AG04449 (cell line): ENCODE data around the gene LRRTM4.

ENCODE experiments used
- CTCF ChIA-PET: fragments of 350-600 bp; formaldehyde crosslinking; extraction: SDS; loops from one replicate; lab custom pipeline; 2021; ENCODE audit warnings: antibody characterized with exemption; lab: Yijun Ruan, JAX
- POLR2A ChIA-PET: fragments of 400-600, 350-600 bp; formaldehyde crosslinking; extraction: SDS; loops from one replicate; lab custom pipeline; 2020; ENCODE audit warnings: antibody characterized with exemption, inconsistent platforms; lab: Yijun Ruan, JAX
- DNase-seq: peaks from one replicate; pipeline ENCODE4 v3.0.0-alpha.2; 2010; ENCODE audit warnings: low read depth, low spot score
- H3K4me3 ChIP-seq: 2 replicates; pipeline ENCODE4 v1.5.1; 2011; ENCODE audit warnings: low read depth, mild to moderate bottlenecking, control low read depth, low read length
- TF ChIP-seq, protein P1 (sequence below): IDR thresholded peaks from one replicate; pipeline ENCODE4 v1.5.1; 2011; ENCODE audit warnings: mild to moderate bottlenecking, moderate library complexity, low read length, control low read depth, inconsistent platforms; ENCODE audit not compliant: insufficient read depth; ENCODE audit errors: missing control alignments

LRRTM4 gene

DNA sequence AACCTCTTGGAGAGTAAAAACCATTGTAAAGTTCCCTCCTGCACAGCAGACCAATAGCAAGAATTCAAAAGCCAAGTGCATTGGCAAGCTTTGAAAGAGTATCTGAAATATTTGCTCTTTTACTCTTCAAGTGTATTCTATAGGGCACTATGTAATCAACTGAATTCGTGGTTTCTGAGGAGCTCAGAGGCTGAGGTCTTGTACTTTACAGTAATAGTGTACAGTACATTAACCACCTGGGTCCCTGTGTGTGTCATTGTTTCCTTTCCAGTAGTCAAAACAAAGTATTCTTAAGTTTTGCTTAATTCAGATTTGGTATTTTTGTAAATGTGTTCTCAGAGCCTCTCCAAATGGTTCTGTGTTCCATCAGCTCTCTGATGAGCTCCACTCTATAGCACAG is 769.7 kb downstream of the LRRTM4 start:
- POLR2A ChIA-PET = no interaction called here
- TF ChIP-seq, protein P1, sequence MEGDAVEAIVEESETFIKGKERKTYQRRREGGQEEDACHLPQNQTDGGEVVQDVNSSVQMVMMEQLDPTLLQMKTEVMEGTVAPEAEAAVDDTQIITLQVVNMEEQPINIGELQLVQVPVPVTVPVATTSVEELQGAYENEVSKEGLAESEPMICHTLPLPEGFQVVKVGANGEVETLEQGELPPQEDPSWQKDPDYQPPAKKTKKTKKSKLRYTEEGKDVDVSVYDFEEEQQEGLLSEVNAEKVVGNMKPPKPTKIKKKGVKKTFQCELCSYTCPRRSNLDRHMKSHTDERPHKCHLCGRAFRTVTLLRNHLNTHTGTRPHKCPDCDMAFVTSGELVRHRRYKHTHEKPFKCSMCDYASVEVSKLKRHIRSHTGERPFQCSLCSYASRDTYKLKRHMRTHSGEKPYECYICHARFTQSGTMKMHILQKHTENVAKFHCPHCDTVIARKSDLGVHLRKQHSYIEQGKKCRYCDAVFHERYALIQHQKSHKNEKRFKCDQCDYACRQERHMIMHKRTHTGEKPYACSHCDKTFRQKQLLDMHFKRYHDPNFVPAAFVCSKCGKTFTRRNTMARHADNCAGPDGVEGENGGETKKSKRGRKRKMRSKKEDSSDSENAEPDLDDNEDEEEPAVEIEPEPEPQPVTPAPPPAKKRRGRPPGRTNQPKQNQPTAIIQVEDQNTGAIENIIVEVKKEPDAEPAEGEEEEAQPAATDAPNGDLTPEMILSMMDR = no peak
- no peak for DNase-seq
- CTCF ChIA-PET = no interaction called here
- no peak overlapping the region for H3K4me3 ChIP-seq

DNA sequence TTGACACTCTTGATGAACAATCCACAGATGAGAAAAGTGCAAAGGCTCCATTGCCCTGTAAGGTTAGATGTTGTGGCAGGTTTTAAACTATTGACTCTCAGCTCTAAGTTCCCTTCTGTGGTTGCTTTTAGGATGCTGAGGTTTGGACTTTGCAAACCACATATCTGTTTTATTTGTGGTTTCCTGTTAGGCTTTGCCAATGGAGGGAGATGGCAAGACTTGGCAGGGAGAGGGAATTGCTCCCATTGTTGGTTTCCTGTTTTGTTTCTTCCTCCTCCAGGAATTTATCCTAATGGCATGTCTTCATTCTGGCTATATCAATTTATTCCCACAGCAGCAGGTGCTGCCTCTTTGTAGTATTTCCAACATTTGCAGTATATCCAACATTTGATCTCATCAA is 772.3 kb downstream of the LRRTM4 start:
- no peak for DNase-seq
- CTCF ChIA-PET = no interaction called here
- TF ChIP-seq, protein P1 = no peak
- H3K4me3 ChIP-seq = no peak overlapping the region
- POLR2A ChIA-PET = no interaction called here

DNA sequence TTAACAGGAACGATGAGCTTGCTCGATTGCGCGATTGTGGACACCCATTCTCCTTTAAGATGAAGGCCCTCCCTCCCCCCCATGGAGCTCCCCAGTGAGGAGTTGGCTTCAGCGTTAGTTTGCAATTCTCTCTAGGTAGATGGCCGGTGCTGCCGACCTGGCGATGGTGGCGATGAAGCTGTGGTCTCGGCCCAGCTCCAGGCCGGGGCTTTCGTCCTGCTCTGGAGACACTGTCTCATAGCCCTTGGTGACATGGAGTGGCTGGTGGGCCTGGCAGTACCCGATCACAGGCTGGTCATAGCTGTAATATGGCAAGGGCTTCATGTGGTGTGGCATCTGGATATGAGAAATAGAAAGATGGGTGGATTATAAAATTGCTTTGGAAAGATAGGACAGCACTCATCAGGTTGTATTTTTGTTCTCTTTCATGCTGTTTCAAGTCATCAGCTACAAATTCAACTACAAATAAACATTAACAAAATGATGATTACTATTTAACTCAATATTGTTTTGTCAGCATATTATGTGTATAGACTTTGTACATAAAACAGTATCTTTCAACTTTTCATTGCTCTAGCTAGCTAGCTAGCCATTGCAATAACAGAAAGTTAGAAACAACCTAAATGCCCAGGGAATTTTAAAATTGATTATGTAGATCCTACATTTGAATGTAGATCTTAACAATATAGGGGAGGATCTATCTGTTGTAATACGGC is 773.4 kb downstream of the LRRTM4 start:
- POLR2A ChIA-PET = no interaction called here
- TF ChIP-seq, protein P1 = no peak
- CTCF ChIA-PET = no interaction called here

DNA sequence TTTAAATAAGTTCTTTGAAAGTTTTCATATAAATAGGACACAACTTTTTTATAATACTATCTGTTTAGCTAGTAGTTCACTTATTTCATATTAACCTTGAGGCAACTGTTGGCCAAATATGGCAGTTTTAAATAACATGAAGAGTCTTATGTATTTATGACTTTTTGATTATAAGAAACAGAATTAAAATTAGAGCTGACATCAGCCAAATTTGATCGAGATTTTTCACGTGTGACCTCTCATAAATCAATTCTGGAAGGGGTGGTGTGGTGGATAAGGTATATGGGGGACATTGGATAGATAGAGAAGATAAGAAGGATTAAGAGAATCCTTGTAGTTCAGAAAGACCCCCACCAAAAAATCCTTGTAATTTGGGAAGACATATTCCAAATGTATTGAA is 776.6 kb downstream of the LRRTM4 start:
- DNase-seq = no peak
- CTCF ChIA-PET = no interaction called here
- TF ChIP-seq, protein P1 = no peak
- POLR2A ChIA-PET = no interaction called here
- no peak overlapping the region for H3K4me3 ChIP-seq

More for the DNA sequence above, 773.4 kb downstream of the LRRTM4 start:
- no peak overlapping the region for H3K4me3 ChIP-seq
- DNase-seq = no peak

DNA sequence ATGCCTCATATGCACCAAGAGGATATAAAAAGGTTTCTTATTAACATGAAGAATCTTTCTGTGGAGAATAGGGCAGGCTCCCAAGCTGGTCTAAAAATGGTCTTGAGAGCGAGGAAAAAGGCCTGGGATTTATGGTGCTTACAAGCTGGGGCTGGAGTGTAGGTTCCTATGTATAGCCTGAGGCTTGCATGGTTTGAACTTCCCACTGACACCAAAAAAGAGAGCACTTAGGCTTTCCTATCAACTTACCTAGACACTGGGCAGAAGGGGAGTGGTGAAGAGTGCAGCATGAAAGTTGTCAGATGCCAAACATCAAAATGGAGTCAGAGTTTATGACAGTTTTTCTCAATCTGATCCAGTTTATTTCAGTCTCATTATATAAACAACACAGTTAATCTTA is 784.6 kb downstream of the LRRTM4 start:
- TF ChIP-seq, protein P1 = no peak
- CTCF ChIA-PET = no interaction called here
- H3K4me3 ChIP-seq = no peak overlapping the region
- POLR2A ChIA-PET = no interaction called here
- no peak for DNase-seq

DNA sequence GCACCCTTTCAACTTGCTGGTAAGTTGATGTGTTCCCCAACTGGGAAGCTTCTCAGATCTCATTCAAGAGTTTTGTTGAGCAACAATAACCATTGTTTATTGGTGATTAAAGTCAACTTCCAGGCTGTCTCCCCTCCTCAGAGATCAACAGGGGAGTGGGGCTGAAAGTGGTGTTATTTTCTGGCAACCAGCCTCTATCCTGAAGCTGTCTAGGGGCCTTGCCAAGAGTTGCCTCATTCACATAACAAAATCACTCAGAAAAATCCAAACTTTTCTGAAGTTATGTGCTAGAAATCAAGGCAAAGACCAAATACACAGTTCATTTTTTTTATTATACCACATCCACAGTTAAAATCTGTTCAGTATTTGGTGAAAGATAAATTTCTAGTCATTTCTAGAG is 788.4 kb downstream of the LRRTM4 start:
- H3K4me3 ChIP-seq = no peak overlapping the region
- TF ChIP-seq, protein P1 = no peak
- no peak for DNase-seq
- POLR2A ChIA-PET = no interaction called here
- CTCF ChIA-PET = no interaction called here
